Ecto neural progenitor cell (in vitro differentiated cells): Measurements from ENCODE around the gene FILIP1L.

Source experiments
- DNase-seq: peaks from one replicate; pipeline ENCODE4 v3.0.0-alpha.2; 2018; ENCODE audit warnings: low spot score

FILIP1L gene

DNA sequence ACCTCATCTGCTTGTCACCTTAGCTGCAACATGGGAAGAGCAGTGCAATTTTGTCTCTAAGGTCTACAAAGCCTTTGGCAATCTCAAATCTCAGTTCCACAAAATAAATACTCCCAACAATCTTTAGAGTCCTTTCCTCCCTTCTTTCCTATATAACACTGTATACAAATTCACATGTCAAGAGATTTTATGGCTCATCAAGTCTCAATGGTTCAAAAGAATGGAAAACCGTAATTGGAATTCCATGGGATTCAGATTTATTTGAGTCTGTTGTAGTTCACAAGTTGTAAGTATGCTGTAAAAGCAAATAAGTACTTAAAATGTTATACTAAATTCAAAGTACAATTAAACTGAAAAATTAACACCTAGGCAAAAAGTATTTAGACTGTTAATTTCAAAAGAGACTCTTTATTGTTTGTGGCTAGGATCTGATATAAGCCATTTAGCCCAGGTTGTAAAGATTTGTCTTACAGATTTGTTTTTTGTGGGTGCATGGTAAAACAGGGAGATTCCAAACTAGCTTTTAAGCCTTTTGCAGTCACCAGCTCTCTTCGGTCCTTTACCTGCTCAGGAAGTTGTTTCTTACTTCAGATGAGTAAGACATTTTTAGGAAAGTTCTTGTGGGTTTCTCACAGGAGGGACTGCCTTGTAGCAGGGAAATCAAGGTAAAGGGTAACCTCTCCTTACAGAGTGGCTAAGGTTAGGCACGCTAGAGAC lies 246.5 kb downstream of the FILIP1L start:
- DNase-seq = no peak

DNA sequence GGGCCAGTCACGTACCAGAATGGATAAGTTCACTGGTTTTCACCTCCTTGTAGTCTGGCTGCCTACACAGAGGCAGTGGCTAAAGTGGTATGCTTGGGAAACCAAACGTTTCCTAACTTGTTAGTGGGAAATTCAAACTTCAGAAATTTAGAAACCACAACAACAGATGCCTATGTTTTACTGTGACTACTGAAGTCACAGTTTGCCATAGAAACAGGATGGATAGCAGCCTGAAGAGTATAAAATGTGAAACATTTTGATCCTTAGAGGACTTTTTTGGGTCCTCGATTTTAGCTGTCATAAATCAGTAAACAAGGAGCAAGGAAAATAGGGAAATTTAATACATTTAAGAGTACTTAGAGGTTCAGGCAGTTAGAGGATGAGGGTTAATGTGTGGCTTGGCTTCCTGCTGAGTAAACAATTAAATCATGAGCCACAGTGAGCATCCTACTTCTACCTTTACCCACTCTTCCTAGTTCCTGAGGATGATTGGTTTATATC lies 248.0 kb downstream of the FILIP1L start:
- DNase-seq = no peak

DNA sequence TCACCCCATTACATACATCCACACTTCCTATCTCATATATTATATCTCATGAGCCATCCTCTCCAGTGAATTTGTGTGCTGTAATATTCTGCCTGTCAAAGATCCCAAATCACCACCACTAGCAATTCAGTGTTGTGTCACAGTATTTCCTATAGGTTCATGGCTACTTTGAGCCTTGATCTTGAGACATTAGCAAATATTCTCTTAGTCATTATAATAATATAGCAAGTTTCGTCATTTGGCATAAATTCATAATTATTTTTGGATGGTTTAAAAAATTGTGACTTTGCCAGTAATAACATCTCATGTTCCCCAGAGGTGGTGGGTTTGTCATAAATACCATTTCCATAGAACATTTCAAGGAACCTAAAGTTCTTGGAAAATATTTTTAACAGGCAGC lies 249.0 kb downstream of the FILIP1L start:
- DNase-seq = no peak

DNA sequence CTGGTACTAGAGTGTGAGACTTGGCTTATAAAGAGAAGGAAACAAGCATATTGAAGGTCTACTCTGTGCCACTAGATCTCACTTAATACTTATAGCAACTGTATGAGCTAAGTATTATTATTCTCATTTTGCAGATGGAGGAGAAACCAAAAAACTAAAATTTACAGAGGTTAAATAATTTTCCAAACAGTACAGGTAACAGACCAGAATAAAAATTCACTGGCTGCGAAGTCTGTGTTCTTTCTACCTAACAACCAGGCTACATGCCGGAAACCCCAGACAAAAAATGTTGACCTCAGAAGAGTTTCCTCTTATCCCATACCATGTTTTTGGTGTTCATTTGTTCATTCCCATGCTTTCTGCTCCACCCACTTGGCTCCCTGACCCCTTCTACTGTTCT lies 250.0 kb downstream of the FILIP1L start:
- no peak for DNase-seq

DNA sequence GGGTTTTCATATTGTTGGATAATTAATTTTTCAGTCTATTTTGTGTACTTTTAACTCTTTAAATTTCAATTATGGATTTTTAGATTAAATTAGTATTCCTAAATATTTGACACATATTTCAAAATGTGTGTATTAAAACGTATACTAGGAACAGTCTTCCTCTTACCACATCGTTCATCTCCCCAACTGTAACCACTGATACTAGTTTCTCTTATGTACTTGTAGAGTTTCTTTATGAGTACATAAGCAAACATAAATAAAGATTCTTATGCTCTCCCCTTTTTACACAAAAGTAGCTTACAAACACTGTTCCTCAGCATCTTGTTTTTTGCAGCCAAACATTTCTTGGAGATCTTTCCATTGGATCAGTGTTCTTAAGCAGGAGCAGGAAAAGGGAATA lies 250.7 kb downstream of the FILIP1L start:
- no peak for DNase-seq

DNA sequence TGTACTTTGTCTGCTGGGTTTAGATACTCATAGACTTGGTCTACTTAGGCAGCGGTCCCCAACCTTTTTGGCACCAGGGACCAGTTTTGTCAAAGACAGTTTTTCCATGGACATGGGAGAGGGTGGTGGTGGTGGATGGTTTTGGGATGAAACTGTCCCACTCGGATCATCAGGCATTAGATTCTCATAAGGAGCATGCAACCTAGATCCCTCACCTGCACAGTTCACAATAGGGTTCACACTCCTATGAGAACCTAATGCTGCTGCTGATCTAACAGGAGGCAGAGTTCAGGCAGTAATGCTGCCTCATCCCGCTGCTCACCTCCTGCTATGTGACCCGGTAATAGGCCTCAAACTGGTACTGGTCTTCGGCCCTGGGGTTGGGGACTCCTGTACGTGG lies 251.3 kb downstream of the FILIP1L start:
- DNase-seq = no peak

DNA sequence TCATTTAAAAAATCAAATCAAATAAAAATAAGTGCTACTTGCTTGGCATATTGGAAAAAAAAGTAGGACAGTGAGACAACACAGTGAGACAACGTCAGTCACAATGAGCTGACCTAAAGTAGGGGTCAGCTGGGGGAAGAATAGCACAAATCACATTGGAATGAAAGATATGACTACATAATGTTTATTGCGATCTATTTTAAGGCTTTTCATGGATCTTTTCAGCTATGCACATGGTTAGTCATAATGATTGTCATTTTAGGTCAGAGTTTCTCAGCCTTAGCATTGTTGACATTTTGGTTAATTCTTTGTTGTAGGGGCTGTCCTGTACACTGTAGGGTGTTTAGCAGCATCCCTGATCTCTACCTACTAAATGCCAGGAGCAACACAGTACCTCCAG lies 252.1 kb downstream of the FILIP1L start:
- no peak for DNase-seq

DNA sequence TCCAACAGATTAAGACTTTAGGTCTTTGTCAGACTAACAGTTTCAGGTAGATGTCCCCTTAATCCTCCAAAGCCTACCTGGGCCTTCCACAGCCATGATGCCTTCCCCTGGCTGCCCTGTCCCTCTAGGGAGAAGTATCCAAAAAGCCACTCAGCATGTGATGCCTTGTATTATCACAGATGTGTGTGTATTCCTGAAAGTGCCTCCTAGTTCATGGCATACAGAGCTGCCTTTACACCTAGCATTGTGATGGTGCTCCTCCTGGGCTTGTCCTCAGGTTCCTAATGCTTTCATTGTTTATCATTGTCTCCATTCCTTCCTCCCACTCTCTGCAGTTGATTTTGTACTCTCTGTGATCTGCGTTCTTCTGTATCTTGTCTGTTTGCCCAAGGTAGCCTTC lies 253.1 kb downstream of the FILIP1L start:
- no peak for DNase-seq

DNA sequence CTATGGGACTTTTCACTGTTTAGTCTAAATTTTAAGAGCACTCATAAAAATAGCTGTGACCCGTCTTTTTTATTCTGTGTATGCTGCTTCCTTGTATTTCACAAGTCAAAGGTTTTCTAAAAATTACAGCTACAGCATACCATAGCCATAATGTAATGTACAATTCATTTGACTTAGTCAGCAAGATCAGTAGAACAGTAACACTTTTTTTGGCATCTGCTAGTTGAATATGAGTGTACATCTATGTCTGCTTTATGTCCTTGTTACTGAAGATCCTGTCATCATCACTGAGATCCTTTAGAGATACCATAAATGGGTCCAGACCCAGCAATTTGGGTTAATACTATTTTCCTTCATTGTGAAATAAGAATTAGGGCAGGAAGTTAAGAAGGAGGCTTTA lies 254.5 kb downstream of the FILIP1L start:
- DNase-seq = no peak

DNA sequence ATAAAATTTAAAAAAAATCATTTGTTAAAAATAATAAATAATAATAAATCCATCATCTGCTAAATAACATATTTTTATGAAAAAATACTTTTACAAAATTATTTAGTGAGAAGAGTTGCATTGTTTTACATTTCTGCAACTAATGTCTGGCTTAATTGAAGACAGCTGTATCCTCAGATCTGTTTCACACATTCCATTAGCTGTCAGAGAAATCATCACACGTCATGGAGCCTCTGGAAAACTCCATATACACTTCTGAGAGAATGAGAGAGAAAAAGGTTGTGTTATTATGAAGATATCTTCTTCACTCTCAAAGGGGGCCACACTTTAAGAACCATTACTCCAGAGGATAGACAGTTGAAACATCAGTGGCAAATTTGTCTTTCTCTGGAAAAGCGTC lies 255.8 kb downstream of the FILIP1L start:
- no peak for DNase-seq

DNA sequence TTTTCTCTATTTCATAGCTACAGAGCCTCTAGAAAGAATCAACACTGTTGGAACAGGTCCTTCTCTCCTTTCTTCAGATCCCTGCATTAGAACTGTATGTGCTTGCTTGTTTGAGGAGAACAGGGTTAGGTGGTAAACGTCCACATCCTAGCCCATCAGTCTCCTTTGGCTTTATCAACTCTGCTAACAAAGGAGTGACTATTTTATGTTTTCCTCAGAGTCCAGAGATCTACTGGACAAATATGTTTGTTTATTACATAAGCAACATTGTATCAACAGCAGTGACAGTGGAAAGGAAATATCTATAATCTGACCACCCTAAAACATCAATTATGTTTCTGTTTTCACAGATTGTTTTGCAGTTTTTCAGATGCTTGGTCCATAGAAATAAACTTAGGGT lies 257.0 kb downstream of the FILIP1L start:
- no peak for DNase-seq

DNA sequence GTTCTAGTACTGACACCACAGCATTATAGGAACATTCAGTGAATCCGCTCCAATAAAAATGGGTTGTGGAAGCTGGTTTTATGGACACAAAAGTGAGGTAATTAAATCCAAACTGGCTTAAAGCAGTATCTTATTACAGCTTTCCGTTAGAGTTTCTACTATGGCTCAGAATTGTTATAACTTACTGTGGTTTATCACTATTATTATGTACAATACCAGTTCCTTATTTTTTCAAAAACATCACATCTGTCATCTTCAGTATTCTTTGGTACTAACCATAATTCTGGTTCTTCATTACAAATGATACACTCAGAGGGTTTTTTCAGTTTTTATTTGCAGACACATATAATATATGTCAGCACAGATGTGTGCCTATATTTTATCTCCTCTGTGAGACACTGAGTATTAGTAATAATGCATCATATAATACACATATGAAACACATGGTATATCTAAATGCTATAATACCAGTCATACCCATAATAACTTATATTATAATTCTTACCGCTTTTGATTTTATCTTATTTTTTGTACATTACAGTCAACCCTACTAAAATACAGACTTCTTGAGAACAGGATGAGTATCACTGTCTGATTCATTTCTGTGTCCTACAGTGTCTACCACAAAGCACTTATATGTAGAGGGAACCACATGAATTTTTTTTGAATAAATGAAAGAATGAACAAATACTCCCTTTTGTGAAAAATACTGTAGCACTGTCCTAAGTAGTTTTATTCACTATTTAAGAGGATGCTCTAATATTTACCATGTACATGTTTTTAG lies 257.7 kb downstream of the FILIP1L start:
- no peak for DNase-seq

DNA sequence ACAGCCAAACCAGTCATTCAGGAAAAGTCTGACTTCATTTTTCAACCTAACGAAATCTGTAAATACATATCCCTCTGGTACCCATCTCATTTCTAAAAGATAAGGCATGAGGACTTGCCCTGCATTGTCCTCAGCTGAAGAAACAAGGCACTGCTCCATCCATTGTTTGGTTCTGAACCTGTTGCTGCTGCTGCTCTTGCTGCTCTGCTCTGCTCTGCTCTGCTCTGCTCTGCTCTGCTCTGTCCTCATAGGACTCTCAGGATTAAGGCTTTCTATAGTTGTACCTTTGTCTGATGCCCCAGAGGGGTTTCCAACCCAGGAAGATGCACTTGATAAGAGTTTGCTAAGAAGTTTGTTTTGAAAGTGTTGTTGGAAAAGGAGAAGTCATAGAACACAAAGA lies 258.4 kb downstream of the FILIP1L start:
- no peak for DNase-seq

DNA sequence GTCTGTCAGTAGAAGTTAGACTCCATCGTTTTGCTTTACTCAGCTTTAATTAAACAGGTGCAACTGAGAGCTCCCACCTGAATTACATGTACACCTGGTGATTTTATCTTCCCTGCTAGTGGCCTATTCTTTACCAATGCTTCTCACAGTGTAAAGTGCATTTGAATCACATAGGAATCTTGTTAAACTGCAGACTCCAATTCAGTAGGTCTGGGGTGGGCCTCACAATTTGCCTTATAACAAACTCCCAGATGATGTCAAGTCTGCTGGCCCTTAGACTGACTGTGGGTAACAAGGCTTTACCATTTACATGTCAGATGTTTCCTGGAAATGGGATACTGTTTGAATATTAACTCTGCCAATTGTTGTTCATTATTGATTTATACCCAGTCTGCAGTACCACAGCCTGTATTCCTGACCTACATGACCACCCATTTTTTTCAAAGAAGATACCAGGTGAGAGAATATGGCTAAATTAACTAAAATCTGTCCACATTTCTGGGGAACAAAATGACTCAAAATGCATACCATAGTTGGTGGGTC lies 259.5 kb downstream of the FILIP1L start:
- DNase-seq = no peak

DNA sequence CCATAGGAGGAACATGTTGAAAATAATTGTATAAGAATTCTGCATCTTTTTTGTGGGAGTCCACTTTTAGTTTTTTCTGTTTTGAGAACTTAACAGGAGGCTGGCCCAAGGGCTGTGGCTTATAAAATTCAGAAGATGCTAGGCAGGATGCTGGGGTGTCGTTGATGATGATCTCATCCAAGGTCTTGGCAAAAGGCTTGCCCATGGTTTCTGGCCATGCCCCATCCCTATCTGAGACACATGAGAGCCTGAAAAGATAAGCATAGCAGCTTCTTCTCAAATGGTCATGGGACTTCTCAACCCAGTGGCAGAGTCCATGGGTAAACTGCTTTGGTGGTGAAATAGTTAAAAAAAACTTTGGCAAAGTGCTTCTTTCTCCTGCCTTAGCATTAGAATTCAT lies 261.4 kb downstream of the FILIP1L start:
- no peak for DNase-seq

DNA sequence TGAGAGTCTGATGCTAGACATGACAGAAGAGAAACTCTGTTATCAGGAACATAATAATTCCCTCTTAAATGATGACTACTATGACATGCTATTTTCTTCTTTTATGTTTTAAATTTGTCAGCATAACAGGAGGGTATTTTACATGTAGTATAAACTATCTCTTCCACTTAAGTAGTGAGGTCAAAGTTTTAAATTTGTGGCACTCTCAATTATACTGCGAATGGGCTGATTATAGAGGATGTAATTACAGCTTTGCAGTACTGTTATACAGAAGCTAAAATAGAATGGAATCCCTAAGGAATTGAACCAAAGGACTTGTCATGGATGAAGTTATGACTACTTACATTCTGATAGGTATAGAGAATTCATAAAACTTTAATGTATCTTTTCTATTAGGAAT lies 262.3 kb downstream of the FILIP1L start:
- no peak for DNase-seq

DNA sequence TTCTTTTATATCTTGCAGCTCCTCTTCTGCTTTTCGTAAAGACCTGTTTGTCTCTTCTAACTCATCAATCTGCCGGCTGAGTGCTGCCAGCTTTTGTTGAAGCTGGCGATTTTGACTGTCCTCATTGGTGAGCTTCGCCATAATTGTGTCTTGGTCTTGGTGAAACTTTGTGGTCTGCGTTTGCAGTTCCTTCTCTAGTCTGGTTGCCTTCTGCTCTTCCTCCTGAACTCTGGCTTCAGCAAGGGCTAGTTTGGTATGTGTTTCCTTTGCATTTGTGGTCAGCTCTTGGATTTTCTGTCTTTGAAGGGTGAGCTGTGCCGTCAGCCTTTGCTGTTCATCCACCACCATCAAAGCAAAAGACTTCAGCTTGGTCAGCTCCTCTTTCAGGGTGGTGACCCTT lies 263.7 kb downstream of the FILIP1L start:
- DNase-seq = no peak

DNA sequence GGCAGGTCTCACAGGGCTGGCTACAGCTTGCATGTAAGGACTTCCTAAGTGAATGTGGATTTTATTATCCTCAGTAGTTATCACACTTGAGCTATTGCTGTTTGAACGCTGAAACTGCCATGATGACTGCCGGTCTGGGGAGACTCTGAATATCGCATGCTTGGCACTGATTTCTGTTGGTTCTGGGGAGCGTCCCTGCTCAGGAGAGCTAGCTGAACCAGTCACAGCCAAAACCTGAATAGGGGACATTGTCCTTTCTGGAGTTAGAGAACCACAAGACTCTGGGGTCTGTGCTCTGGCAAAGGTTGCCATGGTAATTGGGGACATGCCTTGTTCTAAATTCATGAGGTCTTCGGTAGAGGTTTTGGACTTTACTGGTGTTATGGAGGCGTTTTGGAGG lies 265.9 kb downstream of the FILIP1L start:
- no peak for DNase-seq

DNA sequence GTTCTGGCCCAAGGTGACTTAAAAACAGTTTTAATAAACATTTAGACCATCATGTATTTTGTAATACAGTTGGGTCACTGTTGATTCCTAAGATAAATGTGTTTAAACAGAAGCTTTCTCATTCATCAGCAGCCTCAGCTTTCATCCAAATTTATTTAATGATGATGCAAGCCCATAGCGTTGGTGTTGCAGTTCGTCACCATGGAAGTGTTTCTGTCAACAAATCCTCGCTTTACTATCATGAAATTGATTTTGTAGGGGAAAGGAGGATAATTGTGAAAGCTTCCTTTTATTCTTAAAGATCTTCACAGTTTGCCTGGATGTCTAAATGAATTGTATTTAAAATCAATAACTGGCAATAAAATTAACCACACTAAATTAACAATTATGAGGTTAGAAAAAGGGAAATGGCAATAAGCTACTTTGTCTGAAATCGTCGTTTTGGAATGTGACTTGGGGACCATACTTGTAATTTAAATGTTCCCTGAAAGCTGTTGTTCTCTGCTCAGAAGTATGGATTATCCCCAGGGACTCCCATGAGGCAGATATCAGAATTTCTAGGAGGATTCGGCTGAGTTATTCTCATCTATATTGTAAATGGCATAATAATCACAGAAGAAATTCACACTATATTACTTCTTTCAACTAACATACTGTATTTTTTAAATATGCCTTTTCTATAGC lies 267.7 kb downstream of the FILIP1L start:
- no peak for DNase-seq

DNA sequence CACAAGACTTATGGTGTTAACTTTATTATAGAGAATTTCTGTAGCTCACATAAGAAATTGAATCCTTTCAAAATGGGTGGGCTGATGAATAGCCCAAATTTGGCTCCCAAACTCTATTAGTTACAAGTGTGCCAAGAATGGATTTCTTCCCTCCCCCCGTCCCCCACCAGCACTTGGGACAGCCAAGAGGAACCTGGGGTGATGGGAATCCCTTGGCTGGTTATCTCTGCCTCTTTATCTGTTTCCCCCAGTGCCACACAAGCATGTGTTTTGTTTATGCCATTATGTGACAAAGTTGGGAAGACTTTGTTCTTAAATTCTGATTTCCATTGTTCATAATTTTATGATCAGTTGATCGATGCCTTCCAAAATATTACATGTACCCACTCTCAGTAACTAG lies 268.3 kb downstream of the FILIP1L start:
- DNase-seq = no peak

DNA sequence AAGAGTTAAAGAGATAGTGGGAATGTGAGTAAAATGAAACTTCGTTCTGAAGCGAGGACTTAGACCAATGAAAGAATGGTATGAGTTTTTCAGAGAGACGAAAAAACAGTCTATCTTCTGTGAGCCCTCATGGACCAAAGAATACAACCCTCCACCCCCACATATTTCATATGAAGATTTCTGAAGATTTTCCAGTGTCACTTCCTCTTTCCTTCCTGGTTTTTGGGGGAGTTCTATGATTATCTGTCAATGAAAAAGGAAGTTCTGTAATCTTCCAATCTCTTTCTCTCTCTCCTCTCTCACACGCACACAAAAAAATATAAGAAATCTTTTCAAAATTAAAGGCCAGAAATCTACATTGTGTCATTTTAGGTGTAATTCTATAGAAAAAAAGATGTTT lies 269.0 kb downstream of the FILIP1L start:
- no peak for DNase-seq

DNA sequence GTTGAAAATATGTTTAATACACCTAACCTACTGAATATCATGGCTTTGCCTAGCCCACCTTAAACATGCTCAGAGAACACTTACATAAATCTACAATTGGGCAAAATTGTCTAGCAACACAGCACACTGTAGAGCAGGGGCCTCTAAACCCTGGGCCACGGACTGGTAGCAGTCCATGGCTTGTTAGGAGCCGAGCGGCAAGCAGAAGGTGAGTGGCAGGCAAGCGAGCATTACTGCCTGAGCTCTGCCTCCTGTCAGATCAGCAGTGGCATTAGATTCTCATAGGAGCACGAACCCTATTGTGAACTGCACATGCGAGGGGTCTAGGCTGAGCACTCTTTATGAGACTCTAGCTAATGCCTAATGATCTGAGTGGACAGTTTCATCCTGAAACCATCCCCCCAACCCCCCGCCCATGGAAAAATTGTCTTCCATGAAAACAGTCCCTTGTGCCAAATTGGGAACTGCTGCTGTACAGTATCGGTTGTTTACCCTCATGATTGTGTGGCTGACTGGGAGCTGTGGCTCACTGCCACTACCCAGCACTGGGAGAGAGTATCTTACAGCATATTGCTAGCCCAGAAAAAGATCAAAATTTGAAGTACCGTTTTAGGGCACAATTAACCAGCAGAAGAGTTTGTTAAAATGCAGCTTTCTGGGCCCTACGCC lies 270.6 kb downstream of the FILIP1L start:
- no peak for DNase-seq
